Neural cell (in vitro differentiated cells): ENCODE data around the gene RRBP1. TPM values are rescaled to one million over a fixed set of nuclear protein-coding genes. Genes with fewer than 3 reads are reported as not detected.
"Not testable (repeated sequence)": the region's sequence is repeated elsewhere in the genome, so short reads cannot be mapped to it uniquely, and the experiment has no call there.

Source experiments
- H2AFZ ChIP-seq: fragments of 200-600, 300-800 bp; sonication (generic), shearing (Covaris generic); 2 replicates; pipeline ENCODE4 v1.6.0; 2014; ENCODE audit warnings: low read depth, mild to moderate bottlenecking, antibody characterized with exemption, low read length, moderate library complexity
- H3F3A ChIP-seq: fragments of 200-600 bp; shearing (Covaris generic); 2 replicates; pipeline ENCODE4 v1.6.1; 2016; ENCODE audit warnings: mild to moderate bottlenecking, moderate library complexity, mixed read lengths, antibody characterized with exemption, low read length; ENCODE audit not compliant: insufficient read depth, poor library complexity, severe bottlenecking
- H3K27ac ChIP-seq: fragments of 200-600, 300-800 bp; sonication (generic), shearing (Covaris generic); 2 replicates; pipeline ENCODE4 v1.5.1; 2014; ENCODE audit warnings: mild to moderate bottlenecking, low read length, moderate library complexity
- H3K27me3 ChIP-seq: fragments of 300-800, 200-600 bp; sonication (generic), shearing (Covaris generic); 2 replicates; pipeline ENCODE4 v1.6.0; 2014; ENCODE audit warnings: mild to moderate bottlenecking, low read depth, low read length, moderate library complexity; ENCODE audit not compliant: insufficient read depth
- H3K36me3 ChIP-seq: fragments of 300-800, 200-600 bp; sonication (generic), shearing (Covaris generic); 2 replicates; pipeline ENCODE4 v1.5.1; 2014; ENCODE audit warnings: mild to moderate bottlenecking, antibody characterized with exemption, low read length, moderate library complexity; ENCODE audit not compliant: insufficient read depth
- H3K4me2 ChIP-seq: fragments of 300-800, 200-600 bp; sonication (generic), shearing (Covaris generic); 2 replicates; pipeline ENCODE4 v1.6.0; 2014; ENCODE audit warnings: mild to moderate bottlenecking, low read length
- H3K4me3 ChIP-seq: fragments of 300-800, 200-600 bp; sonication (generic), shearing (Covaris generic); 2 replicates; pipeline ENCODE4 v1.5.1; 2014; ENCODE audit warnings: mild to moderate bottlenecking, low read length, moderate library complexity
- H3K79me2 ChIP-seq: fragments of 200-600 bp; shearing (Covaris generic); replicated peaks from 2 replicates; pipeline ENCODE4 v1.6.0; 2014; ENCODE audit warnings: mild to moderate bottlenecking, low read length, moderate library complexity; ENCODE audit not compliant: insufficient read depth
- H3K9ac ChIP-seq: fragments of 300-800, 200-600 bp; sonication (generic), shearing (Covaris generic); 2 replicates; pipeline ENCODE4 v1.6.1; 2016; ENCODE audit warnings: mild to moderate bottlenecking, low read length, mixed read lengths
- H3K9me2 ChIP-seq: fragments of 200-600 bp; shearing (Covaris generic); 2 replicates; pipeline ENCODE4 v1.6.1; 2016; ENCODE audit warnings: mild to moderate bottlenecking, low read length, mixed read lengths; ENCODE audit not compliant: insufficient read depth
- H3K9me3 ChIP-seq: fragments of 200-600, 300-800 bp; sonication (generic), shearing (Covaris generic); 2 replicates; pipeline ENCODE4 v1.6.1; 2016; ENCODE audit warnings: mild to moderate bottlenecking, mixed run types, low read length, moderate library complexity, mixed read lengths
- H4K20me1 ChIP-seq: fragments of 200-600 bp; shearing (Covaris generic); 2 replicates; pipeline ENCODE4 v1.6.1; 2016; ENCODE audit warnings: mild to moderate bottlenecking, mixed run types; ENCODE audit not compliant: insufficient read depth
- EP300 ChIP-seq: fragments of 450-650 bp; conservative IDR thresholded peaks from 2 replicates; pipeline ENCODE4 v1.6.1; 2014; ENCODE audit warnings: antibody characterized with exemption, mild to moderate bottlenecking, moderate library complexity; ENCODE audit not compliant: poor library complexity, severe bottlenecking
- EZH2 ChIP-seq: fragments of 200-600, 300-800 bp; shearing (Covaris generic), sonication (generic); IDR thresholded peaks from 2 replicates; pipeline ENCODE4 v1.6.1; 2014; ENCODE audit warnings: antibody characterized with exemption, low read length, borderline replicate concordance, mild to moderate bottlenecking; ENCODE audit not compliant: insufficient read depth, poor library complexity, severe bottlenecking
- MXI1 ChIP-seq: fragments of 450-650 bp; conservative IDR thresholded peaks from 2 replicates; pipeline ENCODE4 v1.6.1; 2014; ENCODE audit warnings: antibody characterized with exemption, mild to moderate bottlenecking; ENCODE audit not compliant: poor library complexity, severe bottlenecking
- POLR2AphosphoS5 ChIP-seq: IDR thresholded peaks from 2 replicates; pipeline ENCODE4 v1.6.1; 2012
- RAD21 ChIP-seq: fragments of 450-650 bp; conservative IDR thresholded peaks from 2 replicates; pipeline ENCODE4 v1.6.1; 2014; ENCODE audit warnings: antibody characterized with exemption, mild to moderate bottlenecking, moderate library complexity
- SMC3 ChIP-seq: fragments of 450-650 bp; conservative IDR thresholded peaks from 2 replicates; pipeline ENCODE4 v1.6.1; 2014; ENCODE audit warnings: antibody characterized with exemption, mild to moderate bottlenecking, moderate library complexity; ENCODE audit not compliant: poor library complexity
- TAF1 ChIP-seq: IDR thresholded peaks from 2 replicates; pipeline ENCODE4 v1.6.1; 2012; ENCODE audit warnings: low read depth
- polyA plus RNA-seq: library from polyadenylated mRNA; depleted of rRNA; stranded (reverse); fragments of >200 nt; gene quantifications from 2 replicates; pipeline ENCODE4 v1.2.3, GENCODE V29; 2014
- TF ChIP-seq, protein P1 (sequence below): fragments of 450-650 bp; IDR thresholded peaks from 2 replicates; pipeline ENCODE4 v1.5.1; 2014; ENCODE audit warnings: antibody characterized with exemption, mild to moderate bottlenecking, moderate library complexity; ENCODE audit not compliant: poor library complexity, severe bottlenecking
- TF ChIP-seq, protein P2 (sequence below): IDR thresholded peaks from 2 replicates; pipeline ENCODE4 v1.6.1; 2012; ENCODE audit warnings: borderline replicate concordance

Gene RRBP1
- polyA plus RNA-seq, 1 donor from 2014 or later, result 2.2 TPM

DNA sequence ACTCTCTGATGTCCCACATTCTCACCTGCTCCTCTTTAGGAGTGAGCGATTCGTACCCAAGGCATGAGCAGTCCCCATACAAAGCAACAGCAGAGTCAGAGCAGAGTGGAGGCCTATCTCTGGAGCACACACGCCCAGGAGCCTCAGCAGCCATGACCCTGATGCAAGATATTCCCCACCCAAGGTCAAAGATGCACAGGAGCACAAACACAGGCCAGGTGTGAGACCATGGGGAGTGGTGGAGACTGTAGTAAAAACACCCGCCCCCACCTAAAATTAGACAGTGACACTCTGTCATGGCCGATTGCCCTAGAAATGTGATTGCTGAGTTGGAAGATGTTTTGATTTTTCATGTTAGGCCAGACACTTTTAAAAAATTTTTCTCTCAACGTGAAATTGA is 21.4 kb downstream of the RRBP1 start:
- H3K36me3 ChIP-seq, result no peaks in the 10 kb centered on the region
- H3K4me3 ChIP-seq, result no peak overlapping the region
- no peak for TF ChIP-seq EZH2
- no peak for TF ChIP-seq SMC3
- TF ChIP-seq EP300, result no peak
- TF ChIP-seq RAD21, result no peak
- TF ChIP-seq MXI1, result no peak
- TF ChIP-seq, protein P1, sequence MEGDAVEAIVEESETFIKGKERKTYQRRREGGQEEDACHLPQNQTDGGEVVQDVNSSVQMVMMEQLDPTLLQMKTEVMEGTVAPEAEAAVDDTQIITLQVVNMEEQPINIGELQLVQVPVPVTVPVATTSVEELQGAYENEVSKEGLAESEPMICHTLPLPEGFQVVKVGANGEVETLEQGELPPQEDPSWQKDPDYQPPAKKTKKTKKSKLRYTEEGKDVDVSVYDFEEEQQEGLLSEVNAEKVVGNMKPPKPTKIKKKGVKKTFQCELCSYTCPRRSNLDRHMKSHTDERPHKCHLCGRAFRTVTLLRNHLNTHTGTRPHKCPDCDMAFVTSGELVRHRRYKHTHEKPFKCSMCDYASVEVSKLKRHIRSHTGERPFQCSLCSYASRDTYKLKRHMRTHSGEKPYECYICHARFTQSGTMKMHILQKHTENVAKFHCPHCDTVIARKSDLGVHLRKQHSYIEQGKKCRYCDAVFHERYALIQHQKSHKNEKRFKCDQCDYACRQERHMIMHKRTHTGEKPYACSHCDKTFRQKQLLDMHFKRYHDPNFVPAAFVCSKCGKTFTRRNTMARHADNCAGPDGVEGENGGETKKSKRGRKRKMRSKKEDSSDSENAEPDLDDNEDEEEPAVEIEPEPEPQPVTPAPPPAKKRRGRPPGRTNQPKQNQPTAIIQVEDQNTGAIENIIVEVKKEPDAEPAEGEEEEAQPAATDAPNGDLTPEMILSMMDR, result no peak
- TF ChIP-seq, protein P2, sequence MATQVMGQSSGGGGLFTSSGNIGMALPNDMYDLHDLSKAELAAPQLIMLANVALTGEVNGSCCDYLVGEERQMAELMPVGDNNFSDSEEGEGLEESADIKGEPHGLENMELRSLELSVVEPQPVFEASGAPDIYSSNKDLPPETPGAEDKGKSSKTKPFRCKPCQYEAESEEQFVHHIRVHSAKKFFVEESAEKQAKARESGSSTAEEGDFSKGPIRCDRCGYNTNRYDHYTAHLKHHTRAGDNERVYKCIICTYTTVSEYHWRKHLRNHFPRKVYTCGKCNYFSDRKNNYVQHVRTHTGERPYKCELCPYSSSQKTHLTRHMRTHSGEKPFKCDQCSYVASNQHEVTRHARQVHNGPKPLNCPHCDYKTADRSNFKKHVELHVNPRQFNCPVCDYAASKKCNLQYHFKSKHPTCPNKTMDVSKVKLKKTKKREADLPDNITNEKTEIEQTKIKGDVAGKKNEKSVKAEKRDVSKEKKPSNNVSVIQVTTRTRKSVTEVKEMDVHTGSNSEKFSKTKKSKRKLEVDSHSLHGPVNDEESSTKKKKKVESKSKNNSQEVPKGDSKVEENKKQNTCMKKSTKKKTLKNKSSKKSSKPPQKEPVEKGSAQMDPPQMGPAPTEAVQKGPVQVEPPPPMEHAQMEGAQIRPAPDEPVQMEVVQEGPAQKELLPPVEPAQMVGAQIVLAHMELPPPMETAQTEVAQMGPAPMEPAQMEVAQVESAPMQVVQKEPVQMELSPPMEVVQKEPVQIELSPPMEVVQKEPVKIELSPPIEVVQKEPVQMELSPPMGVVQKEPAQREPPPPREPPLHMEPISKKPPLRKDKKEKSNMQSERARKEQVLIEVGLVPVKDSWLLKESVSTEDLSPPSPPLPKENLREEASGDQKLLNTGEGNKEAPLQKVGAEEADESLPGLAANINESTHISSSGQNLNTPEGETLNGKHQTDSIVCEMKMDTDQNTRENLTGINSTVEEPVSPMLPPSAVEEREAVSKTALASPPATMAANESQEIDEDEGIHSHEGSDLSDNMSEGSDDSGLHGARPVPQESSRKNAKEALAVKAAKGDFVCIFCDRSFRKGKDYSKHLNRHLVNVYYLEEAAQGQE, result no peak
- no peak for TF ChIP-seq POLR2AphosphoS5
- TF ChIP-seq TAF1, result no peak
- H2AFZ ChIP-seq, result no peak overlapping the region
- H3F3A ChIP-seq, result no peaks in the 10 kb centered on the region
- no peaks in the 10 kb centered on the region for H3K9me2 ChIP-seq
- no peak overlapping the region for H3K9ac ChIP-seq
- no peak overlapping the region for H3K27ac ChIP-seq
- no peaks in the 10 kb centered on the region for H3K79me2 ChIP-seq
- H3K27me3 ChIP-seq, result no peaks in the 10 kb centered on the region
- H4K20me1 ChIP-seq, result no peaks in the 10 kb centered on the region
- no peak overlapping the region for H3K4me2 ChIP-seq
- no peaks in the 10 kb centered on the region for H3K9me3 ChIP-seq

DNA sequence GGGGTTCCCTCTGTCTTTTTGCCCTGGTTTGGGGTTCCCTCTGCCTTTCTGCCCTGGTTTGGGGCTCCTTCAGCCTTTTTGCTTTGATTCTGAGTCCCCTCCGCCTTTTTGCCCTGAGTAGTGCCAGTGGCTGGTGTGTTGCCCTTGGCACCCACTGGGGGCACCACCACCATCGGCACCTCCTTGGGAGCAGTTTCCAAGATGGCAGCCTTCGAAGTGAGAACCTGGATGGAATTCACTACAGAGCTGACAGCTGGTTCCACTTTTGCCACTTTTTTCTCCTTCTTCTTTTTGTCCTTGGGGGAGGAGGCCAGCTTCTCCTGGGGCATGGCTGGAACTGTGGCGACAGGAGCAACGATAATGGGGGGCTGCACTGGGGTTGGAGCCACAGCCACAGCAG is 22.2 kb downstream of the RRBP1 start:
- no peaks in the 10 kb centered on the region for H3K27me3 ChIP-seq
- no peaks in the 10 kb centered on the region for H3K79me2 ChIP-seq
- H3F3A ChIP-seq, result no peaks in the 10 kb centered on the region
- H3K36me3 ChIP-seq, result no peaks in the 10 kb centered on the region
- H3K9me2 ChIP-seq, result no peaks in the 10 kb centered on the region
- H4K20me1 ChIP-seq, result no peaks in the 10 kb centered on the region
- H3K9me3 ChIP-seq, result no peaks in the 10 kb centered on the region
- no peak overlapping the region for H3K27ac ChIP-seq
- TF ChIP-seq, protein P2, result no peak
- TF ChIP-seq RAD21 (no peak), MXI1 (no peak), SMC3 (no peak), POLR2AphosphoS5 (no peak), EZH2 (no peak), TAF1 (no peak), EP300 (no peak)
- TF ChIP-seq, protein P1, result no peak
- H2AFZ ChIP-seq, result no peak overlapping the region
- no peak overlapping the region for H3K4me3 ChIP-seq
- no peak overlapping the region for H3K9ac ChIP-seq
- H3K4me2 ChIP-seq, result no peak overlapping the region

DNA sequence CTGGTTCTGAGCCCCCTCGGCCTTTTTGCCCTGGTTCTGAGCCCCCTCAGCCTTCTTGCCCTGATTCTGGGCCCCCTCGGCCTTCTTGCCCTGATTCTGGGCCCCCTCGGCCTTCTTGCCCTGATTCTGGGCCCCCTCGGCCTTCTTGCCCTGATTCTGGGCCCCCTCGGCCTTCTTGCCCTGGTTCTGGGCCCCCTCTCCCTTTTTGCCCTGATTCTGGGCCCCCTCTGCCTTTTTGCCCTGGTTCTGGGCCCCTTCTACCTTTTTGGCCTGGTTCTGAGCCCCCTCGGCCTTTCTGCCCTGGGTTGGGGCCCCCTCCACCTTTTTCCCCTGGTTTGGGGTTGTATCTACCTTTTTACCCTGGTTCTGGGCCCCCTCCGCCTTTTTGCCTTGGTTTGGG is 22.7 kb downstream of the RRBP1 start:
- not testable (repeated sequence) for H3K9me2 ChIP-seq, H4K20me1 ChIP-seq, H3K9ac ChIP-seq, H2AFZ ChIP-seq, H3K27ac ChIP-seq, H3K79me2 ChIP-seq, H3F3A ChIP-seq, H3K4me2 ChIP-seq, H3K9me3 ChIP-seq, H3K4me3 ChIP-seq, H3K27me3 ChIP-seq, H3K36me3 ChIP-seq
